Fibroblast of gingiva (primary cell): Measurements from ENCODE around the gene KCNMA1.
A peak's percentile ranks its signal among the peaks of the same experiment; 100 is the strongest.

Source experiments
- DNase-seq: peaks from one replicate; pipeline ENCODE4 v3.0.0-alpha.2; 2011; ENCODE audit warnings: low read depth

KCNMA1 gene

GRCh38 chr10:77634939-77635338, 2.7 kb downstream of the KCNMA1 start:
- DNase-seq, result peak; percentile 25

- peak; percentile 62 for DNase-seq
Measured at GRCh38 chr10:77633376-77633775, 4.2 kb downstream of the KCNMA1 start.

GRCh38 chr10:77631241-77631640, 6.4 kb downstream of the KCNMA1 start:
- no peak for DNase-seq

- DNase-seq, result no peak
Measured at GRCh38 chr10:77630507-77630848, 7.1 kb downstream of the KCNMA1 start.

- peak; percentile 38 for DNase-seq
Measured at GRCh38 chr10:77629775-77630506, 7.7 kb downstream of the KCNMA1 start.

- no peak for DNase-seq
Measured at GRCh38 chr10:77628906-77629730, 8.5 kb downstream of the KCNMA1 start.

- DNase-seq, result no peak
Measured at GRCh38 chr10:77626266-77626935, 11.2 kb downstream of the KCNMA1 start.

GRCh38 chr10:77625379-77625778, 12.2 kb downstream of the KCNMA1 start:
- DNase-seq, result peak; percentile 72

- DNase-seq, result no peak
Measured at GRCh38 chr10:77622889-77623291, 14.7 kb downstream of the KCNMA1 start.

- DNase-seq, result no peak
Measured at GRCh38 chr10:77620731-77621130, 16.9 kb downstream of the KCNMA1 start.

GRCh38 chr10:77619964-77620703, 17.5 kb downstream of the KCNMA1 start:
- DNase-seq, result no peak

GRCh38 chr10:77618117-77618516, 19.5 kb downstream of the KCNMA1 start:
- no peak for DNase-seq

- DNase-seq, result no peak
Measured at GRCh38 chr10:77616766-77617165, 20.8 kb downstream of the KCNMA1 start.

GRCh38 chr10:77614778-77615625, 22.6 kb downstream of the KCNMA1 start:
- DNase-seq, result no peak

- DNase-seq, result no peak
Measured at GRCh38 chr10:77613476-77614130, 24.0 kb downstream of the KCNMA1 start.

- no peak for DNase-seq
Measured at GRCh38 chr10:77611670-77612069, 25.9 kb downstream of the KCNMA1 start.

- no peak for DNase-seq
Measured at GRCh38 chr10:77611221-77611620, 26.4 kb downstream of the KCNMA1 start.

- DNase-seq, result peak; percentile 68
Measured at GRCh38 chr10:77609781-77610272, 27.8 kb downstream of the KCNMA1 start.

- no peak for DNase-seq
Measured at GRCh38 chr10:77608281-77608680, 29.3 kb downstream of the KCNMA1 start.

- no peak for DNase-seq
Measured at GRCh38 chr10:77606751-77607150, 30.9 kb downstream of the KCNMA1 start.

- DNase-seq, result peak; percentile 38
Measured at GRCh38 chr10:77605466-77605865, 32.1 kb downstream of the KCNMA1 start.
